Suprapubic skin (tissue), 3 donors: ENCODE data around the gene SRPK3.

Source experiments
- EP300 ChIP-seq: sonication (generic); formaldehyde crosslinking; IDR thresholded peaks from one replicate; pipeline ENCODE4 v1.6.1; 2017; ENCODE audit warnings: antibody characterized with exemption
- POLR2A ChIP-seq, 2 donors: fragments of 450-650 bp; IDR thresholded peaks; one replicate each; pipeline ENCODE4 v1.6.1; 2017; ENCODE audit warnings: antibody characterized with exemption in 2 of 2, mild to moderate bottlenecking in 2 of 2, moderate library complexity in 2 of 2
- TF ChIP-seq, protein P1 (sequence below), 2 donors: fragments of 200-600 bp in 1 of 2; fragments of 450-650 bp in 1 of 2; sonication (generic) in 1 of 2; IDR thresholded peaks; one replicate each; pipeline ENCODE4 v1.5.1; 2016 to 2019; ENCODE audit warnings: antibody characterized with exemption in 2 of 2, mild to moderate bottlenecking in 1 of 2, moderate library complexity in 1 of 2

DNA sequence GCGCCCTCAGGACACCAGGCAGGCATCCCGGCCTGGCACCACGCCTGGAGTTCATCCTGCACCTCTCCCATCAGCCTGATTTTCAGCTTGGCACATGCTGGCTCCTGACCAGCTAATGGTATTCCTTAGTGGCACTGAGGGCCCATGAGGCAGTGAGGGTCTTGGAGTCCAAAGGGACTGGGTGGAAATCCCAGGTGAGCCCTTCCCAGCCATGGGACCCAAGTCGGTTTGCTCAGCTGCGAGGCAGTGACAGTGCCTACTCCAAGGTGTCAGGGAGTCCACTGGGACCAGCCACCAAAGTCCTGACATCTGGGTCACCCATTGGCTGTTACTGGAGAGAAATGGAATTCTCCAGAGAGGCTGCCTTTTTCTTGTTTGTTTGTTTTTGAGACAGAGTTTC is 18.5 kb downstream of the SRPK3 start:
- TF ChIP-seq POLR2A (IDR thresholded peaks at IDR 0.05) = no peak
- TF ChIP-seq, protein P1, sequence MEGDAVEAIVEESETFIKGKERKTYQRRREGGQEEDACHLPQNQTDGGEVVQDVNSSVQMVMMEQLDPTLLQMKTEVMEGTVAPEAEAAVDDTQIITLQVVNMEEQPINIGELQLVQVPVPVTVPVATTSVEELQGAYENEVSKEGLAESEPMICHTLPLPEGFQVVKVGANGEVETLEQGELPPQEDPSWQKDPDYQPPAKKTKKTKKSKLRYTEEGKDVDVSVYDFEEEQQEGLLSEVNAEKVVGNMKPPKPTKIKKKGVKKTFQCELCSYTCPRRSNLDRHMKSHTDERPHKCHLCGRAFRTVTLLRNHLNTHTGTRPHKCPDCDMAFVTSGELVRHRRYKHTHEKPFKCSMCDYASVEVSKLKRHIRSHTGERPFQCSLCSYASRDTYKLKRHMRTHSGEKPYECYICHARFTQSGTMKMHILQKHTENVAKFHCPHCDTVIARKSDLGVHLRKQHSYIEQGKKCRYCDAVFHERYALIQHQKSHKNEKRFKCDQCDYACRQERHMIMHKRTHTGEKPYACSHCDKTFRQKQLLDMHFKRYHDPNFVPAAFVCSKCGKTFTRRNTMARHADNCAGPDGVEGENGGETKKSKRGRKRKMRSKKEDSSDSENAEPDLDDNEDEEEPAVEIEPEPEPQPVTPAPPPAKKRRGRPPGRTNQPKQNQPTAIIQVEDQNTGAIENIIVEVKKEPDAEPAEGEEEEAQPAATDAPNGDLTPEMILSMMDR (IDR thresholded peaks at IDR 0.05) = no peak
- TF ChIP-seq EP300 = no peak
